HCT116 (cell line): ENCODE data around the gene KCNIP3. TPM values are rescaled to one million over a fixed set of nuclear protein-coding genes. Genes with fewer than 3 reads are reported as not detected.

ENCODE experiments used
- ATAC-seq: fragments of 200-7000 bp; cut with Tn5 transposase; 2 replicates; pipeline ENCODE4 v1.9.1; 2020; ENCODE audit warnings: mild to moderate bottlenecking, moderate library complexity
- BruUV-seq: library from RNA; stranded (reverse); fragments of 400-500 nt; replicated peaks from 2 replicates; lab custom pipeline; 2021; lab: Mats Ljungman, UMichigan
- CTCF ChIA-PET: fragments of 300-600 bp; sonication (Branson Sonifier 250); formaldehyde crosslinking; loops from one replicate; lab custom pipeline; 2021; ENCODE audit warnings: antibody characterized with exemption; lab: Charles Lee
- POLR2A ChIA-PET: fragments of 300-600, 350-600 bp; sonication (Branson Sonifier 250); formaldehyde crosslinking; loops from one replicate; lab custom pipeline; 2021; ENCODE audit warnings: antibody characterized with exemption; lab: Charles Lee
- RAD21 ChIA-PET, 2 experiments: fragments of 300-600 bp; sonication (Branson Sonifier 250); formaldehyde crosslinking; loops; one replicate each; lab custom pipeline; 2023; ENCODE audit warnings: low total read pairs in 2 of 2; ENCODE audit not compliant: uncharacterized antibody in 2 of 2, unreplicated experiment in 2 of 2, low non-redundant PET in 1 of 2; lab: Charles Lee
- DNase-seq: peaks from one replicate; pipeline ENCODE4 v3.0.0-alpha.2; 2010; ENCODE audit warnings: low read depth, low spot score
- H2AFZ ChIP-seq: fragments of 200-600 bp; shearing (Covaris generic), sonication (generic); 2 replicates; pipeline ENCODE4 v1.6.1; 2017; ENCODE audit warnings: low read depth, mixed run types, mixed read lengths, antibody characterized with exemption, low read length; ENCODE audit not compliant: poor library complexity, severe bottlenecking
- H3K27ac ChIP-seq: 2 replicates; pipeline ENCODE4 v1.5.1; 2012; ENCODE audit warnings: low read depth, low read length
- H3K27me3 ChIP-seq: fragments of 200-600 bp; sonication (generic); 2 replicates; pipeline ENCODE4 v1.6.1; 2016; ENCODE audit warnings: mixed run types, low read length, mixed read lengths; ENCODE audit not compliant: insufficient read depth
- H3K36me3 ChIP-seq, 2 experiments: fragments of 200-500 bp in 1 of 2; fragments of 200-600 bp in 1 of 2; sonication (Bioruptor generic) in 1 of 2; sonication (generic) in 1 of 2; 2 replicates each; pipeline versions ENCODE4 v1.5.1 to v1.6.1; 2014 to 2016; ENCODE audit warnings: low read length in 2 of 2, inconsistent platforms in 1 of 2, mixed read lengths in 1 of 2, mixed run types in 1 of 2; ENCODE audit not compliant: insufficient read depth in 2 of 2, control insufficient read depth in 1 of 2
- H3K4me1 ChIP-seq, 2 experiments: fragments of 200-600 bp in 1 of 2; sonication (generic) in 1 of 2; 2 replicates each; pipeline versions ENCODE4 v1.5.1 to v1.6.1; 2012 to 2017; ENCODE audit warnings: low read length in 2 of 2, inconsistent platforms in 1 of 2, mild to moderate bottlenecking in 1 of 2, mixed read lengths in 1 of 2, mixed run types in 1 of 2, moderate library complexity in 1 of 2; ENCODE audit not compliant: insufficient read depth in 2 of 2, control insufficient read depth in 1 of 2
- H3K4me2 ChIP-seq: fragments of 200-600 bp; sonication (generic); 2 replicates; pipeline ENCODE4 v1.6.1; 2017; ENCODE audit warnings: mixed run types, low read length, mixed read lengths
- H3K4me3 ChIP-seq, 2 experiments: fragments of 200-600 bp in 1 of 2; sonication (generic) in 1 of 2; replicated peaks in 1 of 2; 2 replicates each; pipeline ENCODE4 v1.5.1; 2011 to 2016; ENCODE audit warnings: low read length in 2 of 2, control low read depth in 1 of 2, low read depth in 1 of 2, mild to moderate bottlenecking in 1 of 2, mixed read lengths in 1 of 2, mixed run types in 1 of 2
- H3K79me2 ChIP-seq: fragments of 200-600 bp; sonication (generic); 2 replicates; pipeline ENCODE4 v1.6.1; 2017; ENCODE audit warnings: mild to moderate bottlenecking, mixed run types, low read length, moderate library complexity, mixed read lengths; ENCODE audit not compliant: insufficient read depth
- H3K9ac ChIP-seq: fragments of 200-600 bp; sonication (generic); 2 replicates; pipeline ENCODE4 v1.6.1; 2016; ENCODE audit warnings: low read length, mixed read lengths
- H3K9me2 ChIP-seq: fragments of 200-600 bp; sonication (generic), shearing (Covaris generic); 2 replicates; pipeline ENCODE4 v1.6.1; 2017; ENCODE audit warnings: mixed run types, mild to moderate bottlenecking, moderate library complexity; ENCODE audit not compliant: insufficient read depth
- H3K9me3 ChIP-seq, 2 experiments: fragments of 200-500 bp in 1 of 2; fragments of 200-600 bp in 1 of 2; sonication (Bioruptor generic) in 1 of 2; sonication (generic) in 1 of 2; 2 replicates each; pipeline ENCODE4 v1.6.1; 2014 to 2017; ENCODE audit warnings: low read length in 2 of 2, mixed read lengths in 2 of 2, inconsistent platforms in 1 of 2, low read depth in 1 of 2, mild to moderate bottlenecking in 1 of 2, mixed run types in 1 of 2, moderate library complexity in 1 of 2; ENCODE audit not compliant: control insufficient read depth in 1 of 2, insufficient read depth in 1 of 2
- H4K20me1 ChIP-seq: fragments of 200-600 bp; sonication (generic), shearing (Covaris generic); 2 replicates; pipeline ENCODE4 v1.6.1; 2017; ENCODE audit warnings: mixed run types, mild to moderate bottlenecking, moderate library complexity; ENCODE audit not compliant: insufficient read depth
- ATF3 ChIP-seq: IDR thresholded peaks from 2 replicates; pipeline ENCODE4 v1.6.1; 2012
- CEBPB ChIP-seq: IDR thresholded peaks from 2 replicates; pipeline ENCODE4 v1.6.1; 2012; ENCODE audit warnings: low read depth
- CTCF ChIP-seq, 3 experiments: fragments of 200-600 bp in 1 of 3; sonication (generic) in 1 of 3; IDR thresholded peaks in 2 of 3; conservative IDR thresholded peaks in 1 of 3; 2 replicates each; pipeline ENCODE4 v1.5.1; 2012 to 2017; ENCODE audit warnings: low read depth in 2 of 3, low read length in 2 of 3, antibody characterized with exemption in 1 of 3, borderline replicate concordance in 1 of 3, control low read depth in 1 of 3, mild to moderate bottlenecking in 1 of 3, mixed read lengths in 1 of 3, mixed run types in 1 of 3, moderate library complexity in 1 of 3; ENCODE audit not compliant: insufficient read depth in 1 of 3
- EGR1 ChIP-seq: IDR thresholded peaks from 2 replicates; pipeline ENCODE4 v1.6.1; 2012; ENCODE audit warnings: low read depth
- EZH2 ChIP-seq: fragments of 200-600 bp; sonication (generic); IDR thresholded peaks from 2 replicates; pipeline ENCODE4 v1.6.1; 2017; ENCODE audit warnings: antibody characterized with exemption, mixed run types
- JUND ChIP-seq: IDR thresholded peaks from 2 replicates; pipeline ENCODE4 v1.6.1; 2012
- MAX ChIP-seq: IDR thresholded peaks from 2 replicates; pipeline ENCODE4 v1.6.1; 2012
- POLR2A ChIP-seq: IDR thresholded peaks from 2 replicates; pipeline ENCODE4 v1.7.0; 2011; ENCODE audit warnings: borderline replicate concordance; ENCODE audit not compliant: insufficient read depth, insufficient read length; ENCODE audit errors: extremely low read depth
- SIN3A ChIP-seq: IDR thresholded peaks from 2 replicates; pipeline ENCODE4 v1.6.1; 2012; ENCODE audit warnings: low read depth
- SRF ChIP-seq: IDR thresholded peaks from 2 replicates; pipeline ENCODE4 v1.6.1; 2012; ENCODE audit warnings: low read depth
- TCF7L2 ChIP-seq: IDR thresholded peaks from 2 replicates; pipeline ENCODE4 v1.7.0; 2011; ENCODE audit warnings: borderline replicate concordance, inconsistent platforms; ENCODE audit not compliant: insufficient read depth, insufficient read length; ENCODE audit errors: extremely low read depth
- YY1 ChIP-seq: IDR thresholded peaks from 2 replicates; pipeline ENCODE4 v1.6.1; 2011; ENCODE audit warnings: low read length, low read depth, moderate library complexity, mild to moderate bottlenecking; ENCODE audit not compliant: insufficient replicate concordance; ENCODE audit errors: extremely low read depth
- intact Hi-C: fragments of 100-400 bp; cut with micrococcal nuclease; formaldehyde crosslinking; loops from 2 replicates; pipeline ENCODE4 v1.10.0; 2022
- total RNA-seq: library from RNA; stranded (reverse); gene quantifications from one replicate; pipeline ENCODE4 v1.2.1, GENCODE V29; 2021; ENCODE audit not compliant: unreplicated experiment

The KCNIP3 gene
- total RNA-seq, 1 experiment from 2014 or later = 3.1 TPM

- Histone ChIP-seq H3K4me2 (no peak overlapping the region), H3K9me3 (no peaks in the 10 kb centered on the region), H3K36me3 (no peaks in the 10 kb centered on the region), H3K9me2 (no peaks in the 10 kb centered on the region), H3K4me1 (peaks cover 10 to 11% of the 10 kb centered on the region in 2 experiments; a peak in 2 of 4 replicates), H3K27me3 (no peaks in the 10 kb centered on the region), H2AFZ (no peak overlapping the region), H3K9ac (no peak overlapping the region), H4K20me1 (no peaks in the 10 kb centered on the region), H3K4me3 (no peak overlapping the region), H3K79me2 (no peaks in the 10 kb centered on the region), H3K27ac (no peak overlapping the region)
- POLR2A ChIA-PET = no interaction called here
- no TSS peak for BruUV-seq
- ATAC-seq = no peak
- no peak for DNase-seq
- intact Hi-C loops = no loop called here
- CTCF ChIA-PET = interaction anchor here (1.0 kb wide), 1 partner anchor 17 kb away, joined by 5 read pairs; no protein-coding TSS in a partner anchor
- RAD21 ChIA-PET = interaction anchor here in 1 of 2 experiments (0.7 kb wide), 1 partner anchor 128 kb away, joined by 11 read pairs; no protein-coding TSS in a partner anchor
- TF ChIP-seq TCF7L2 (no peak), ATF3 (no peak), SIN3A (no peak), CEBPB (no peak), MAX (no peak), CTCF (IDR thresholded peaks at IDR 0.05 in 2 of 3, conservative IDR thresholded peaks at IDR 0.05 in 1 of 3; ENCODE audit: borderline replicate concordance in 1 of 3, insufficient read depth in 1 of 3, low read depth in 2 of 3, low read length in 2 of 3) (no peak), EZH2 (no peak), YY1 (no peak), POLR2A (no peak), EGR1 (no peak), SRF (no peak), JUND (no peak)
- TF ChIP-seq, all 23 proteins: peak for 0
These were observed 31.4 kb downstream of the KCNIP3 start for GRCh38 chr2:95328358-95329125.
